Liver (tissue), 9 donors: ENCODE measurements around the gene CCND1. TPM values are rescaled to one million over a fixed set of nuclear protein-coding genes. Genes with fewer than 3 reads are reported as not detected.
A peak's percentile ranks its signal among the peaks of the same experiment; 100 is the strongest.

ENCODE experiments used
- DNase-seq: peaks from one replicate; pipeline ENCODE4 v3.0.0-alpha.2; 2017; ENCODE audit warnings: low spot score
- H3K27ac ChIP-seq, 2 donors: one replicate each; pipeline ENCODE4 v1.7.0; 2013; ENCODE audit warnings: inconsistent platforms in 2 of 2, low read length in 2 of 2, control low read depth in 1 of 2, low read depth in 1 of 2, mild to moderate bottlenecking in 1 of 2
- H3K27me3 ChIP-seq, 4 donors: one replicate each; pipeline versions ENCODE4 v1.6.1 to v1.7.0; 2013; ENCODE audit warnings: low read length in 3 of 4, inconsistent platforms in 1 of 4, mild to moderate bottlenecking in 1 of 4, moderate library complexity in 1 of 4; ENCODE audit not compliant: control insufficient read depth in 4 of 4, insufficient read depth in 4 of 4
- H3K36me3 ChIP-seq, 4 donors: one replicate each; pipeline versions ENCODE4 v1.6.1 to v1.7.0; 2013; ENCODE audit warnings: low read length in 3 of 4, mild to moderate bottlenecking in 3 of 4, low read depth in 1 of 4, moderate library complexity in 1 of 4; ENCODE audit not compliant: control insufficient read depth in 4 of 4, insufficient read depth in 3 of 4
- H3K4me1 ChIP-seq, 4 donors: one replicate each; pipeline versions ENCODE4 v1.6.1 to v1.7.0; 2013; ENCODE audit warnings: low read length in 3 of 4, mild to moderate bottlenecking in 3 of 4, moderate library complexity in 1 of 4; ENCODE audit not compliant: control insufficient read depth in 4 of 4, insufficient read depth in 4 of 4
- H3K4me3 ChIP-seq, 3 donors: one replicate each; pipeline versions ENCODE4 v1.6.1 to v1.7.0; 2013; ENCODE audit warnings: low read length in 3 of 3, control low read depth in 1 of 3, low read depth in 1 of 3, mild to moderate bottlenecking in 1 of 3
- H3K9ac ChIP-seq, 2 donors: one replicate each; pipeline ENCODE4 v1.7.0; 2013; ENCODE audit warnings: low read length in 2 of 2, mild to moderate bottlenecking in 2 of 2, moderate library complexity in 2 of 2, control low read depth in 1 of 2, low read depth in 1 of 2
- H3K9me3 ChIP-seq, 4 donors: one replicate each; pipeline versions ENCODE4 v1.6.1 to v1.7.0; 2013; ENCODE audit warnings: low read length in 3 of 4; ENCODE audit not compliant: control insufficient read depth in 4 of 4
- EGR1 ChIP-seq, 2 donors: IDR thresholded peaks; 2 replicates each; pipeline ENCODE4 v1.6.1; 2016 to 2018; ENCODE audit warnings: antibody characterized with exemption in 2 of 2, low read depth in 2 of 2
- FOXA1 ChIP-seq: IDR thresholded peaks from 2 replicates; pipeline ENCODE4 v1.6.1; 2016; ENCODE audit warnings: antibody characterized with exemption
- GABPA ChIP-seq, 2 donors: IDR thresholded peaks in 1 of 2; conservative IDR thresholded peaks in 1 of 2; 2 replicates each; pipeline ENCODE4 v1.6.1; 2016; ENCODE audit warnings: antibody characterized with exemption in 2 of 2, mild to moderate bottlenecking in 1 of 2, moderate library complexity in 1 of 2
- HNF4A ChIP-seq, 2 donors: conservative IDR thresholded peaks; 2 replicates each; pipeline ENCODE4 v1.6.1; 2016; ENCODE audit warnings: antibody characterized with exemption in 2 of 2, mild to moderate bottlenecking in 2 of 2
- HNF4G ChIP-seq: IDR thresholded peaks from 2 replicates; pipeline ENCODE4 v1.6.1; 2016; ENCODE audit warnings: antibody characterized with exemption
- JUND ChIP-seq, 2 donors: IDR thresholded peaks; 2 replicates each; pipeline ENCODE4 v1.6.1; 2016; ENCODE audit warnings: antibody characterized with exemption in 2 of 2
- NR2F2 ChIP-seq: IDR thresholded peaks from 2 replicates; pipeline ENCODE4 v1.6.1; 2016; ENCODE audit warnings: antibody characterized with exemption
- RAD21 ChIP-seq, 2 donors: IDR thresholded peaks; 2 replicates each; pipeline ENCODE4 v1.6.1; 2016; ENCODE audit warnings: antibody characterized with exemption in 2 of 2, mild to moderate bottlenecking in 2 of 2
- RXRA ChIP-seq, 2 donors: IDR thresholded peaks; 2 replicates each; pipeline ENCODE4 v1.6.1; 2017 to 2018; ENCODE audit warnings: antibody characterized with exemption in 2 of 2, mild to moderate bottlenecking in 1 of 2
- SP1 ChIP-seq: IDR thresholded peaks from 2 replicates; pipeline ENCODE4 v1.6.1; 2018; ENCODE audit warnings: antibody characterized with exemption, mild to moderate bottlenecking
- TAF1 ChIP-seq: conservative IDR thresholded peaks from 2 replicates; pipeline ENCODE4 v1.6.1; 2016; ENCODE audit warnings: antibody characterized with exemption, mild to moderate bottlenecking
- YY1 ChIP-seq: IDR thresholded peaks from 2 replicates; pipeline ENCODE4 v1.6.1; 2016; ENCODE audit warnings: antibody characterized with exemption, mild to moderate bottlenecking
- WGBS: extraction: QIAGEN DNeasy Blood & Tissue Kit; methylation state at CpG from one replicate; pipeline ENCODE4 v1.1.7; 2013; 5-methylcytosine and 5-hydroxymethylcytosine counted together
- polyA plus RNA-seq, 2 donors: library from polyadenylated mRNA; stranded (reverse) in 1 of 2; unstranded in 1 of 2; fragments of 200-250 nt in 1 of 2; fragments of >200 nt in 1 of 2; fragmentation: Nextera tagmentation in 1 of 2; extraction: Ambion mirVana in 1 of 2; gene quantifications; one replicate each; pipeline versions ENCODE4 v1.2.1 to v1.2.3, GENCODE V29; 2013 to 2015
- total RNA-seq, 2 donors: library from RNA; depleted of rRNA; stranded (reverse); fragments of >200 nt; gene quantifications; one replicate each; pipeline ENCODE4 v1.2.3, GENCODE V29; 2014
- TF ChIP-seq, protein P1 (sequence below): IDR thresholded peaks from 2 replicates; pipeline ENCODE4 v1.6.1; 2016; ENCODE audit warnings: antibody characterized with exemption
- TF ChIP-seq, protein P2 (sequence below): IDR thresholded peaks from 2 replicates; pipeline ENCODE4 v1.6.1; 2016; ENCODE audit warnings: antibody characterized with exemption
- TF ChIP-seq, protein P3 (sequence below): fragments of 150-350 bp; IDR thresholded peaks from 2 replicates; pipeline ENCODE4 v1.5.1; 2017; ENCODE audit warnings: improper control_type of control experiment, low read depth, low read length; ENCODE audit not compliant: missing input control
- TF ChIP-seq, protein P4 (sequence below): IDR thresholded peaks from 2 replicates; pipeline ENCODE4 v1.6.1; 2016; ENCODE audit warnings: antibody characterized with exemption, mild to moderate bottlenecking
- donor health status: healthy.
- donor health status: healthy.
- donor health status: healthy.
- donor health status: healthy.
- donor health status: healthy.

CCND1 gene
- total and polyA plus RNA-seq, 4 donors, result 28.9 to 100 (median 53.3) TPM

DNA sequence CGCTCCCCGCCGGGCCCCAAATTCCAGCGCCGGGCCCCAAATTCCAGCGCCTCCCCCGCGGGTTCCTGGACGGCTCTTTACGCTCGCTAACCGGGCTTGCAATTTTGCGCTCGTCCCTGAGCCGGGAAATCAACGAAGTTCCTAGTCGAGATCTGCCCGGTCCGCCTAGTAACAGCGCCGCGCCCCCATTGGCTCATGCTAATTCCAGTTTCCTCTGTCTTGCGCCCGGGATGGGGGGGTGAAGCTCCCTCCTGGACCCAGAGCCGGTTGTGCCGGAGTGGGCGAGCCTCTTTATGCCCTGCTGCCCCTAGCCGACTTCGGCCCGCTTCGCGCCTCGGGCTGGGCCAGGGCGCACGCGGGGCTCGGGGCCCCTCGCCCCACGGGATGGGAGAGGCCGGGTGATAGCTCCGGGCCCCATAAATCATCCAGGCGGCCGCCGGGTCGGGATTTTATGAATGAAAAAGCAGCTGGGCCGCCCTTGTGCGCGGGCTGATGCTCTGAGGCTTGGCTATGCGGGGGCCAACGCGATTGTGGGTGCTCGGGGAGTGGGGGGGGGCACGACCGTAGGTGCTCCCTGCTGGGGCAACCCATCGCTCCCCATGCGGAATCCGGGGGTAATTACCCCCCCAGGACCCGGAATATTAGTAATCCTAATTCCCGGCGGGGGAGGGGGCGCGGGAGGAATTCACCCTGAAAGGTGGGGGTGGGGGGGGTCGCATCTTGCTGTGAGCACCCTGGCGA, 1.8 kb upstream of the CCND1 start:
- no peak overlapping the region for H3K9ac ChIP-seq
- peaks cover 0 to 5% (median 0%) of the 10 kb centered on the region in 4 donors for H3K36me3 ChIP-seq
- peaks cover 23 to 73% (median 54%) of the 10 kb centered on the region in 4 donors for H3K4me1 ChIP-seq
- H3K27me3 ChIP-seq, result no peaks in the 10 kb centered on the region
- H3K4me3 ChIP-seq, result peak overlapping the region in 2 of 3 donors; percentile 53 to 94
- WGBS, result under 1% methylated on average over 64 of the region's 64 CpGs
- H3K27ac ChIP-seq, result peak overlapping the region; percentile 65 to 81
- peak in 1 of 2 donors; percentile 13 for TF ChIP-seq EGR1 (IDR thresholded peaks at IDR 0.05; ENCODE audit: low read depth in 2 of 2)
- TF ChIP-seq GABPA (IDR thresholded peaks at IDR 0.05 in 1 of 2, conservative IDR thresholded peaks at IDR 0.05 in 1 of 2), result peak in 1 of 2 donors; percentile 25
- TF ChIP-seq RAD21 (IDR thresholded peaks at IDR 0.05), result peak; percentile 42 to 45
- TF ChIP-seq HNF4A (conservative IDR thresholded peaks at IDR 0.05), result peak; percentile 9 to 51
- TF ChIP-seq JUND (IDR thresholded peaks at IDR 0.05), result no peak
- TF ChIP-seq, protein P1, sequence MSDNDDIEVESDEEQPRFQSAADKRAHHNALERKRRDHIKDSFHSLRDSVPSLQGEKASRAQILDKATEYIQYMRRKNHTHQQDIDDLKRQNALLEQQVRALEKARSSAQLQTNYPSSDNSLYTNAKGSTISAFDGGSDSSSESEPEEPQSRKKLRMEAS, result peak; percentile 19
- TF ChIP-seq, protein P2, sequence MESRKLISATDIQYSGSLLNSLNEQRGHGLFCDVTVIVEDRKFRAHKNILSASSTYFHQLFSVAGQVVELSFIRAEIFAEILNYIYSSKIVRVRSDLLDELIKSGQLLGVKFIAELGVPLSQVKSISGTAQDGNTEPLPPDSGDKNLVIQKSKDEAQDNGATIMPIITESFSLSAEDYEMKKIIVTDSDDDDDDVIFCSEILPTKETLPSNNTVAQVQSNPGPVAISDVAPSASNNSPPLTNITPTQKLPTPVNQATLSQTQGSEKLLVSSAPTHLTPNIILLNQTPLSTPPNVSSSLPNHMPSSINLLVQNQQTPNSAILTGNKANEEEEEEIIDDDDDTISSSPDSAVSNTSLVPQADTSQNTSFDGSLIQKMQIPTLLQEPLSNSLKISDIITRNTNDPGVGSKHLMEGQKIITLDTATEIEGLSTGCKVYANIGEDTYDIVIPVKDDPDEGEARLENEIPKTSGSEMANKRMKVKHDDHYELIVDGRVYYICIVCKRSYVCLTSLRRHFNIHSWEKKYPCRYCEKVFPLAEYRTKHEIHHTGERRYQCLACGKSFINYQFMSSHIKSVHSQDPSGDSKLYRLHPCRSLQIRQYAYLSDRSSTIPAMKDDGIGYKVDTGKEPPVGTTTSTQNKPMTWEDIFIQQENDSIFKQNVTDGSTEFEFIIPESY, result peak; percentile 13
- peak; percentile 45 for TF ChIP-seq SP1
- TF ChIP-seq NR2F2, result no peak
- TF ChIP-seq YY1, result peak; percentile 41
- TF ChIP-seq RXRA (IDR thresholded peaks at IDR 0.05), result peak in 1 of 2 donors; percentile 37
- TF ChIP-seq, protein P3, sequence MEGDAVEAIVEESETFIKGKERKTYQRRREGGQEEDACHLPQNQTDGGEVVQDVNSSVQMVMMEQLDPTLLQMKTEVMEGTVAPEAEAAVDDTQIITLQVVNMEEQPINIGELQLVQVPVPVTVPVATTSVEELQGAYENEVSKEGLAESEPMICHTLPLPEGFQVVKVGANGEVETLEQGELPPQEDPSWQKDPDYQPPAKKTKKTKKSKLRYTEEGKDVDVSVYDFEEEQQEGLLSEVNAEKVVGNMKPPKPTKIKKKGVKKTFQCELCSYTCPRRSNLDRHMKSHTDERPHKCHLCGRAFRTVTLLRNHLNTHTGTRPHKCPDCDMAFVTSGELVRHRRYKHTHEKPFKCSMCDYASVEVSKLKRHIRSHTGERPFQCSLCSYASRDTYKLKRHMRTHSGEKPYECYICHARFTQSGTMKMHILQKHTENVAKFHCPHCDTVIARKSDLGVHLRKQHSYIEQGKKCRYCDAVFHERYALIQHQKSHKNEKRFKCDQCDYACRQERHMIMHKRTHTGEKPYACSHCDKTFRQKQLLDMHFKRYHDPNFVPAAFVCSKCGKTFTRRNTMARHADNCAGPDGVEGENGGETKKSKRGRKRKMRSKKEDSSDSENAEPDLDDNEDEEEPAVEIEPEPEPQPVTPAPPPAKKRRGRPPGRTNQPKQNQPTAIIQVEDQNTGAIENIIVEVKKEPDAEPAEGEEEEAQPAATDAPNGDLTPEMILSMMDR, result no peak
- TF ChIP-seq, protein P4, sequence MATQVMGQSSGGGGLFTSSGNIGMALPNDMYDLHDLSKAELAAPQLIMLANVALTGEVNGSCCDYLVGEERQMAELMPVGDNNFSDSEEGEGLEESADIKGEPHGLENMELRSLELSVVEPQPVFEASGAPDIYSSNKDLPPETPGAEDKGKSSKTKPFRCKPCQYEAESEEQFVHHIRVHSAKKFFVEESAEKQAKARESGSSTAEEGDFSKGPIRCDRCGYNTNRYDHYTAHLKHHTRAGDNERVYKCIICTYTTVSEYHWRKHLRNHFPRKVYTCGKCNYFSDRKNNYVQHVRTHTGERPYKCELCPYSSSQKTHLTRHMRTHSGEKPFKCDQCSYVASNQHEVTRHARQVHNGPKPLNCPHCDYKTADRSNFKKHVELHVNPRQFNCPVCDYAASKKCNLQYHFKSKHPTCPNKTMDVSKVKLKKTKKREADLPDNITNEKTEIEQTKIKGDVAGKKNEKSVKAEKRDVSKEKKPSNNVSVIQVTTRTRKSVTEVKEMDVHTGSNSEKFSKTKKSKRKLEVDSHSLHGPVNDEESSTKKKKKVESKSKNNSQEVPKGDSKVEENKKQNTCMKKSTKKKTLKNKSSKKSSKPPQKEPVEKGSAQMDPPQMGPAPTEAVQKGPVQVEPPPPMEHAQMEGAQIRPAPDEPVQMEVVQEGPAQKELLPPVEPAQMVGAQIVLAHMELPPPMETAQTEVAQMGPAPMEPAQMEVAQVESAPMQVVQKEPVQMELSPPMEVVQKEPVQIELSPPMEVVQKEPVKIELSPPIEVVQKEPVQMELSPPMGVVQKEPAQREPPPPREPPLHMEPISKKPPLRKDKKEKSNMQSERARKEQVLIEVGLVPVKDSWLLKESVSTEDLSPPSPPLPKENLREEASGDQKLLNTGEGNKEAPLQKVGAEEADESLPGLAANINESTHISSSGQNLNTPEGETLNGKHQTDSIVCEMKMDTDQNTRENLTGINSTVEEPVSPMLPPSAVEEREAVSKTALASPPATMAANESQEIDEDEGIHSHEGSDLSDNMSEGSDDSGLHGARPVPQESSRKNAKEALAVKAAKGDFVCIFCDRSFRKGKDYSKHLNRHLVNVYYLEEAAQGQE, result peak; percentile 15
- peak; percentile 81 for DNase-seq
- H3K9me3 ChIP-seq, result no peaks in the 10 kb centered on the region

DNA sequence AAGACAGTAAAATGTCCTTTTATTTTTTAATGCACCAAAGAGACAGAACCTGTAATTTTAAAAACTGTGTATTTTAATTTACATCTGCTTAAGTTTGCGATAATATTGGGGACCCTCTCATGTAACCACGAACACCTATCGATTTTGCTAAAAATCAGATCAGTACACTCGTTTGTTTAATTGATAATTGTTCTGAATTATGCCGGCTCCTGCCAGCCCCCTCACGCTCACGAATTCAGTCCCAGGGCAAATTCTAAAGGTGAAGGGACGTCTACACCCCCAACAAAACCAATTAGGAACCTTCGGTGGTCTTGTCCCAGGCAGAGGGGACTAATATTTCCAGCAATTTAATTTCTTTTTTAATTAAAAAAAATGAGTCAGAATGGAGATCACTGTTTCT, 1.1 kb upstream of the CCND1 start:
- peak overlapping the region in 2 of 3 donors; percentile 23 to 94 for H3K4me3 ChIP-seq
- H3K9ac ChIP-seq, result peak overlapping the region; percentile 27 to 60
- WGBS, result 5% methylated on average over 9 of the region's 9 CpGs
- peaks cover 22 to 77% (median 52%) of the 10 kb centered on the region in 4 donors for H3K4me1 ChIP-seq
- no peaks in the 10 kb centered on the region for H3K27me3 ChIP-seq
- no peak for DNase-seq
- no peaks in the 10 kb centered on the region for H3K9me3 ChIP-seq
- H3K27ac ChIP-seq, result no peak overlapping the region
- H3K36me3 ChIP-seq, result peaks cover 0 to 11% (median 0%) of the 10 kb centered on the region in 4 donors
- no peak for TF ChIP-seq HNF4G
- no peak for TF ChIP-seq JUND (IDR thresholded peaks at IDR 0.05)
- TF ChIP-seq EGR1 (IDR thresholded peaks at IDR 0.05; ENCODE audit: low read depth in 2 of 2), result no peak
- TF ChIP-seq TAF1, result no peak
- no peak for TF ChIP-seq GABPA (IDR thresholded peaks at IDR 0.05 in 1 of 2, conservative IDR thresholded peaks at IDR 0.05 in 1 of 2)
- TF ChIP-seq, protein P4, result no peak
- no peak for TF ChIP-seq SP1
- TF ChIP-seq YY1, result no peak
- no peak for TF ChIP-seq HNF4A (conservative IDR thresholded peaks at IDR 0.05)
- no peak for TF ChIP-seq FOXA1
- TF ChIP-seq, protein P2, result no peak
